Upper lobe of left lung (tissue), 6 donors: ENCODE results near the gene TOPBP1. TPM values are rescaled to one million over a fixed set of nuclear protein-coding genes. Genes with fewer than 3 reads are reported as not detected.
A peak's percentile ranks its signal among the peaks of the same experiment; 100 is the strongest.

Experiments used
- ATAC-seq, 2 donors: fragments of 200-7000 bp; cut with Tn5 transposase; one replicate each; pipeline ENCODE4 v1.9.1; 2022; ENCODE audit warnings: mild to moderate bottlenecking in 2 of 2, moderate library complexity in 2 of 2; ENCODE audit not compliant: low FRiP score in 2 of 2
- DNase-seq, 2 donors: peaks; one replicate each; pipeline ENCODE4 v3.0.0-alpha.2; 2019 to 2020
- H3K27ac ChIP-seq, 4 donors: fragments of 200-600 bp; sonication (generic); one replicate each; pipeline ENCODE4 v1.5.1; 2016 to 2019
- H3K27me3 ChIP-seq, 4 donors: fragments of 200-600 bp; sonication (generic); one replicate each; pipeline ENCODE4 v1.5.1; 2017 to 2019
- H3K36me3 ChIP-seq, 4 donors: fragments of 200-600 bp; sonication (generic); one replicate each; pipeline ENCODE4 v1.5.1; 2016 to 2019
- H3K4me1 ChIP-seq, 4 donors: fragments of 200-600 bp; sonication (generic); one replicate each; pipeline ENCODE4 v1.5.1; 2018 to 2019
- H3K4me3 ChIP-seq, 4 donors: fragments of 200-600 bp; sonication (generic); one replicate each; pipeline ENCODE4 v1.5.1; 2017 to 2019; ENCODE audit warnings: mild to moderate bottlenecking in 2 of 4, moderate library complexity in 1 of 4
- H3K9me3 ChIP-seq, 4 donors: fragments of 200-600 bp; sonication (generic); one replicate each; pipeline ENCODE4 v1.5.1; 2018 to 2019
- EP300 ChIP-seq, 4 donors: sonication (generic); formaldehyde crosslinking; IDR thresholded peaks; one replicate each; pipeline ENCODE4 v1.5.1; 2017; ENCODE audit warnings: antibody characterized with exemption in 4 of 4, control low read depth in 2 of 4
- POLR2A ChIP-seq, 4 donors: fragments of 450-650 bp; IDR thresholded peaks; one replicate each; pipeline ENCODE4 v1.5.1; 2016 to 2017; ENCODE audit warnings: antibody characterized with exemption in 4 of 4, mild to moderate bottlenecking in 2 of 4
- POLR2AphosphoS5 ChIP-seq, 2 donors: sonication (generic); formaldehyde crosslinking; IDR thresholded peaks; one replicate each; pipeline ENCODE4 v1.5.1; 2017; ENCODE audit warnings: antibody characterized with exemption in 2 of 2
- WGBS, 2 donors: methylation state at CpG; one replicate each; pipeline ENCODE4 v1.1.5; 2017 to 2018; 5-methylcytosine and 5-hydroxymethylcytosine counted together
- total RNA-seq, 6 donors: library from RNA; depleted of rRNA in 4 of 6; stranded (reverse); fragments of >200 nt in 4 of 6; gene quantifications; one replicate each; pipeline versions ENCODE4 v1.1.0 to v1.2.1, GENCODE V29; 2016 to 2021
- TF ChIP-seq, protein P1 (sequence below), 6 experiments: fragments of 450-650 bp in 4 of 6; fragments of 200-600 bp in 2 of 6; sonication (generic) in 2 of 6; IDR thresholded peaks; one replicate each; pipeline ENCODE4 v1.5.1; 2016 to 2019; ENCODE audit warnings: antibody characterized with exemption in 6 of 6
- donor health status: DM: no; HTN: no; CAD: no; lungs with moderate emphysema.
- donor health status: DM: no; HTN: yes; CAD: no; lungs with severe emphysema.

TOPBP1 gene
- total RNA-seq, 6 donors from 2014 or later = 16.4 to 46.8 (median 22.4) TPM

DNA sequence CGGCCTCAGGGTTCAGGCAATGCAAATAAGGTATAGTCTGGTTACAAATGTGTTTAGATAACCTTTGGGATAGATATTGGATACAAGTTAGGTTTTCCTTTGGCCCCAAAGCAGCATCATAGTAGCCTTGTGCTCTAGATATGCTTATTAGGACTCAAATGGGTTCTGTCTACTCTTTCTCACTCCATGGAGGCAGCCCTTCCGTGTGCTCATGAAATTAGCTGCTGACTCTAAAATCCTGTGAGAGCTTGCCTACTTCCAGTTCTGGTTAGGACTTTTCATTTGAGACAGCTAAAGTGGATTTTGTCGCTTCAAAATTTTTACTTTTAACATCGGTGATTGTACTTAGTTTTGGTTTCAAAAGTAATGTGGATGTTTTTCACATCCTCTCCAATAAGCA lies 86.7 kb downstream of the TOPBP1 start:
- DNase-seq (no peak), ATAC-seq (no peak)
- TF ChIP-seq POLR2A (IDR thresholded peaks at IDR 0.05) (no peak), POLR2AphosphoS5 (IDR thresholded peaks at IDR 0.05) (no peak), EP300 (IDR thresholded peaks at IDR 0.05) (no peak)
- TF ChIP-seq, protein P1, sequence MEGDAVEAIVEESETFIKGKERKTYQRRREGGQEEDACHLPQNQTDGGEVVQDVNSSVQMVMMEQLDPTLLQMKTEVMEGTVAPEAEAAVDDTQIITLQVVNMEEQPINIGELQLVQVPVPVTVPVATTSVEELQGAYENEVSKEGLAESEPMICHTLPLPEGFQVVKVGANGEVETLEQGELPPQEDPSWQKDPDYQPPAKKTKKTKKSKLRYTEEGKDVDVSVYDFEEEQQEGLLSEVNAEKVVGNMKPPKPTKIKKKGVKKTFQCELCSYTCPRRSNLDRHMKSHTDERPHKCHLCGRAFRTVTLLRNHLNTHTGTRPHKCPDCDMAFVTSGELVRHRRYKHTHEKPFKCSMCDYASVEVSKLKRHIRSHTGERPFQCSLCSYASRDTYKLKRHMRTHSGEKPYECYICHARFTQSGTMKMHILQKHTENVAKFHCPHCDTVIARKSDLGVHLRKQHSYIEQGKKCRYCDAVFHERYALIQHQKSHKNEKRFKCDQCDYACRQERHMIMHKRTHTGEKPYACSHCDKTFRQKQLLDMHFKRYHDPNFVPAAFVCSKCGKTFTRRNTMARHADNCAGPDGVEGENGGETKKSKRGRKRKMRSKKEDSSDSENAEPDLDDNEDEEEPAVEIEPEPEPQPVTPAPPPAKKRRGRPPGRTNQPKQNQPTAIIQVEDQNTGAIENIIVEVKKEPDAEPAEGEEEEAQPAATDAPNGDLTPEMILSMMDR (IDR thresholded peaks at IDR 0.05) = no peak
- Histone ChIP-seq H3K9me3 (no peaks in the 10 kb centered on the region), H3K4me1 (peaks cover 51 to 70% (median 58%) of the 10 kb centered on the region in 4 donors), H3K27ac (peak overlapping the region; percentile 94 to 97 (median 96)), H3K27me3 (no peaks in the 10 kb centered on the region), H3K36me3 (peaks cover 9 to 49% (median 18%) of the 10 kb centered on the region in 4 donors), H3K4me3 (peak overlapping the region; percentile 49 to 75 (median 72))
- 30 to 32% methylated on average over 4 of the region's 4 CpGs for WGBS, 2 donors

DNA sequence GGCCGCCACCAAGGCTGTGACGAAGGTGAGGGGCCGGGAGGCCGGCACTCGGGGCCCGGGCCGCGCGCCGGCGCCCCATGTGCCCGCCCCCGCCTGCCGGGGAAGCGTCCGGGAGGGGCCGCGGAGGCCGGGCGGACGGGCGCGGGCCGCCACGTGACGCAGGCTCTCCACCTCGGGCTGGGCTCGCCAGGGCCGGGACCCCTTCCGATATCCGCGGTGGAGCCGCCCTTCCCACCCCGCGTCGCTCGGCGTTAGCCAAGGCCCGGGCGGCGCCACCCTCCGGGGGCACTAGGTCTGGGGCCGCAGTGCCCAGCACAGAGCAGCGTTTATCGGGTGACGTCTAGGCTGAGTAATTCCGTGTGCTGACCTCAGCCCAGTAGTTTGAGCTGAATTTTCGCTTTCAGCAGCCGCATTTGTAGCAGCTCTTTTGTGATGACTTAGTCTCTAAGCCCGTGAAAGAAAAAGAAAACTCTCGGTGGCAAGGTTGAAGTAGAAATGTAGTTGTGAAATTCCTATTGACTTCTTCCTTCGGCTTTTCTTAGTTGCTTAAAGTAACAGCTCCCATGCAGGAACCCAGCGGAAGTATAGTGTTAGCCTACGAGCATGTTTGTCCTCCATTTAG lies 87.4 kb downstream of the TOPBP1 start:
- no peaks in the 10 kb centered on the region for H3K9me3 ChIP-seq
- peak; percentile 69 to 72 for TF ChIP-seq POLR2AphosphoS5 (IDR thresholded peaks at IDR 0.05)
- peak in 3 of 4 donors; percentile 37 to 66 (median 59) for TF ChIP-seq POLR2A (IDR thresholded peaks at IDR 0.05)
- TF ChIP-seq, protein P1 (IDR thresholded peaks at IDR 0.05) = peak in 3 of 6 experiments; percentile 15 to 41 (median 21)
- TF ChIP-seq EP300 (IDR thresholded peaks at IDR 0.05) = peak in 1 of 4 donors; percentile 18
- H3K4me1 ChIP-seq = peaks cover 55 to 70% (median 60%) of the 10 kb centered on the region in 4 donors
- ATAC-seq (peak; percentile 35 to 68), DNase-seq (peak; percentile 80 to 95)
- peak overlapping the region; percentile 94 to 97 (median 96) for H3K27ac ChIP-seq
- peaks cover 9 to 42% (median 13%) of the 10 kb centered on the region in 4 donors for H3K36me3 ChIP-seq
- no peaks in the 10 kb centered on the region for H3K27me3 ChIP-seq
- WGBS, 2 donors = 1 to 3% methylated on average over 8 to 16 of the region's 54 CpGs
- peak overlapping the region; percentile 49 to 75 (median 72) for H3K4me3 ChIP-seq

DNA sequence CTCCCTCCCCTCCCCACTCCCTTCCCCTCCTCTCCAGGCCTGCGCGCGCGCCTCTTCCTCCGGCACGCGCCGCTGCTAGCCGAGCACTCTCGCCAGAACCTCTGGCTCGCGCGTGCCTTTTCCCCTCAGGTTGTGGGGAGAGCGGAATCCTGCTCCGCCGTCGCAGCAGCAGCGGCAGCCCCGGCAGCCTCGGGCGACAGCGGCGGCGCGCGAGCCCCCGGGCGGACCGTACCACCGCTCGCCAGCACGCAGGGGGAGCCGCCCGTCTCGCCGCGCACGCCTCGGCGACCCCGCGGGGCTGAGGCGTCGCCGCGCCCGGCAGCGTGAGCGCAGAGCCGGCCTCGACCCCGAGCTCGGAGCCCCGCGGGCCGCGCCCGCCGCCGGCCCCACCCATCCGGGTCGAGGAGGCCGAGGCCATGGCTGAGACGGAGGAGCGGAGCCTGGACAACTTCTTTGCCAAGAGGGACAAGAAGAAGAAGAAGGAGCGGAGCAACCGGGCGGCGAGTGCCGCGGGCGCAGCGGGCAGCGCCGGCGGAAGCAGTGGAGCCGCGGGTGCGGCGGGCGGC lies 88.0 kb downstream of the TOPBP1 start, which contains the start of gene CDV3:
Gene CDV3, plus strand, starts transcription at position 58 of the 566 bp plus-strand sequence. Its CDS starts 359 bp downstream, at position 417.
- H3K4me1 ChIP-seq = peaks cover 50 to 64% (median 57%) of the 10 kb centered on the region in 4 donors
- DNase-seq = peak in 1 of 2 donors; percentile 95
- WGBS, 2 donors = 0% methylated on average over 33 to 52 of the region's 81 CpGs

DNA sequence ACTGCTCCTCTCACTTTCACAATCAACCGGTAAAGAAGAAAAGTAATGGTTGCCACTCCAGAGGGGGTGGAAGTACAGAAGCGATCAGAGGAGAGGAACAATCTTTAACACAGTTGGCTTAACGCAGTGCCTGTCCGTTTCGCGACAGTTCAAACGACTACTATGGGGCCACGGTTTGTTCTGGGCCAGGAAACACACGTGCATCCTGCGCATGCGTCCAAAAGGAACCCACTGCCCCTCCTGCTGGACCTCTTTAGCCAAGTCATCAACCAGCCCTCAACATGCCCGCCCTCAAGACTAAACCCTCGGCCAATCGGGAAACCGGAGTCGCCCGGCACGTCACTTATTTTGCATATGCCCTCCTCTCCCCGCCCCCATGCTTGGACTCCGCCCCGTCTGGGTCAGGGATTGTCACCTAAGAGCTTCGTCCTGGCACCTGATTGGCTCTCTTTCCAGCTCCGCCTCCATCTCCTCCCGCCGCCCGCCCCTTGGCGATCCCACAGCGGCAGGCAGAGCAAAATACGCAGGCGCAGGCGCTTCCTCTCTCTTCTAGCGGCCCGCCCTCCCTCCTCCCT lies 88.6 kb downstream of the TOPBP1 start:
- Histone ChIP-seq H3K27ac (peak overlapping the region; percentile 96 to 97 (median 96)), H3K4me3 (peak overlapping the region in 3 of 4 donors; percentile 71 to 75 (median 73)), H3K9me3 (no peaks in the 10 kb centered on the region), H3K27me3 (no peaks in the 10 kb centered on the region), H3K4me1 (peaks cover 44 to 58% (median 52%) of the 10 kb centered on the region in 4 donors), H3K36me3 (peaks cover 3 to 31% (median 9%) of the 10 kb centered on the region in 4 donors)
- 0 to 1% methylated on average over 20 to 32 of the region's 33 CpGs for WGBS, 2 donors
- TF ChIP-seq EP300 (IDR thresholded peaks at IDR 0.05) (no peak), POLR2A (IDR thresholded peaks at IDR 0.05) (peak in 3 of 4 donors; percentile 15 to 63 (median 42)), POLR2AphosphoS5 (IDR thresholded peaks at IDR 0.05) (peak; percentile 50 to 84)
- TF ChIP-seq, protein P1 (IDR thresholded peaks at IDR 0.05) = peak in 3 of 6 experiments; percentile 16 to 42 (median 28)
- ATAC-seq (peak; percentile 93 to 99), DNase-seq (peak; percentile 97 to 100)

More for the DNA sequence above, 88.0 kb downstream of the TOPBP1 start, which contains the start of gene CDV3:
- Histone ChIP-seq H3K4me3 (peak within 1 kb of the TSS; percentile 49 to 75 (median 72)), H3K27me3 (no peaks in the 10 kb centered on the region), H3K36me3 (peaks cover 4 to 35% (median 11%) of the 10 kb centered on the region in 4 donors), H3K27ac (peak within 1 kb of the TSS; percentile 96 to 97 (median 96)), H3K9me3 (no peaks in the 10 kb centered on the region)
- TF ChIP-seq POLR2A (IDR thresholded peaks at IDR 0.05) (peak in 2 of 4 donors; percentile 88 to 89), EP300 (IDR thresholded peaks at IDR 0.05) (no peak), POLR2AphosphoS5 (IDR thresholded peaks at IDR 0.05) (peak; percentile 94)
- TF ChIP-seq, protein P1 (IDR thresholded peaks at IDR 0.05) = peak in 1 of 6 experiments; percentile 46
- peak; percentile 6 to 54 for ATAC-seq
